Stimulated activated CD4-positive, alpha-beta T cell treated with anti-CD3 and anti-CD28 coated beads, Interleukin-15, amount 100 ng/mL, for 48 hours (primary cell): ENCODE measurements around the gene GPC1.

Source experiments
- DNase-seq, 2 donors: peaks; one replicate each; pipeline ENCODE4 v3.0.0-alpha.2; 2020; ENCODE audit warnings: low read depth in 2 of 2

GPC1 gene

GRCh38 chr2:240442891-240443715 is 7.6 kb downstream of the GPC1 start:
- no peak for DNase-seq

GRCh38 chr2:240443891-240444301 is 8.4 kb downstream of the GPC1 start:
- DNase-seq: no peak

GRCh38 chr2:240444464-240444863 is 9.0 kb downstream of the GPC1 start:
- DNase-seq: no peak

GRCh38 chr2:240445961-240446663 is 10.6 kb downstream of the GPC1 start:
- no peak for DNase-seq

GRCh38 chr2:240446664-240447175 is 11.3 kb downstream of the GPC1 start:
- no peak for DNase-seq

- no peak for DNase-seq
These were observed 11.9 kb downstream of the GPC1 start for GRCh38 chr2:240447331-240447730.

GRCh38 chr2:240447934-240448333 is 12.5 kb downstream of the GPC1 start:
- DNase-seq: no peak

GRCh38 chr2:240448387-240449274 is 13.2 kb downstream of the GPC1 start:
- DNase-seq: no peak

GRCh38 chr2:240449764-240450531 is 14.5 kb downstream of the GPC1 start:
- DNase-seq: no peak

GRCh38 chr2:240450532-240451107 is 15.2 kb downstream of the GPC1 start:
- DNase-seq: no peak

- no peak for DNase-seq
These were observed 15.7 kb downstream of the GPC1 start for GRCh38 chr2:240451108-240451611.

GRCh38 chr2:240451791-240452461 is 16.5 kb downstream of the GPC1 start:
- no peak for DNase-seq

- no peak for DNase-seq
These were observed 17.2 kb downstream of the GPC1 start for GRCh38 chr2:240452462-240453256.

- no peak for DNase-seq
These were observed 18.1 kb downstream of the GPC1 start for GRCh38 chr2:240453461-240454105.

GRCh38 chr2:240454106-240454901 is 18.8 kb downstream of the GPC1 start:
- no peak for DNase-seq

- DNase-seq: no peak
These were observed 19.8 kb downstream of the GPC1 start for GRCh38 chr2:240455272-240455646.

- DNase-seq: no peak
These were observed 20.4 kb downstream of the GPC1 start for GRCh38 chr2:240455647-240456446.
